Endodermal cell (in vitro differentiated cells): ENCODE measurements around the gene ADGRD1. TPM values are rescaled to one million over a fixed set of nuclear protein-coding genes. Genes with fewer than 3 reads are reported as not detected.

ENCODE experiments used
- DNase-seq: peaks from one replicate; pipeline ENCODE4 v3.0.0-alpha.2; 2017
- H3K27ac ChIP-seq: 2 replicates; pipeline ENCODE4 v1.5.1; 2013; ENCODE audit warnings: mild to moderate bottlenecking, low read depth, low read length, moderate library complexity
- H3K27me3 ChIP-seq: 2 replicates; pipeline ENCODE4 v1.6.1; 2013; ENCODE audit warnings: mild to moderate bottlenecking, low read length, moderate library complexity; ENCODE audit not compliant: insufficient read depth, control insufficient read depth, poor library complexity, severe bottlenecking
- H3K36me3 ChIP-seq: 2 replicates; pipeline ENCODE4 v1.7.0; 2013; ENCODE audit warnings: mild to moderate bottlenecking, low read length, moderate library complexity; ENCODE audit not compliant: control insufficient read depth, insufficient read depth
- H3K4me1 ChIP-seq: one replicate; pipeline ENCODE4 v1.7.0; 2013; ENCODE audit warnings: low read length; ENCODE audit not compliant: control insufficient read depth, insufficient read depth
- H3K4me3 ChIP-seq: 2 replicates; pipeline ENCODE4 v1.5.1; 2013; ENCODE audit warnings: mild to moderate bottlenecking, low read length, moderate library complexity
- H3K9ac ChIP-seq: 2 replicates; pipeline ENCODE4 v1.6.1; 2013; ENCODE audit warnings: mild to moderate bottlenecking, low read length, moderate library complexity; ENCODE audit not compliant: poor library complexity, severe bottlenecking; ENCODE audit errors: extremely low read depth
- H3K9me3 ChIP-seq: 2 replicates; pipeline ENCODE4 v1.6.1; 2013; ENCODE audit warnings: mild to moderate bottlenecking, low read length, moderate library complexity; ENCODE audit not compliant: control insufficient read depth
- H3K27ac Mint-ChIP-seq: 2 replicates; pipeline ENCODE4 v1.8.0; 2020; ENCODE audit warnings: mixed read lengths
- H3K27me3 Mint-ChIP-seq: 2 replicates; pipeline ENCODE4 v1.8.0; 2021; ENCODE audit warnings: mild to moderate bottlenecking, mixed read lengths; ENCODE audit not compliant: insufficient read depth
- H3K36me3 Mint-ChIP-seq: 2 replicates; pipeline ENCODE4 v1.8.0; 2020; ENCODE audit warnings: low read depth, mixed read lengths
- H3K4me1 Mint-ChIP-seq: 2 replicates; pipeline ENCODE4 v1.8.0; 2020; ENCODE audit warnings: mixed read lengths
- H3K4me3 Mint-ChIP-seq: 2 replicates; pipeline ENCODE4 v1.8.0; 2020; ENCODE audit warnings: mild to moderate bottlenecking, moderate library complexity, mixed read lengths
- H3K9me3 Mint-ChIP-seq: 2 replicates; pipeline ENCODE4 v1.8.0; 2020; ENCODE audit warnings: mild to moderate bottlenecking, mixed read lengths
- WGBS, 2 experiments: methylation state at CpG; one replicate each; pipeline versions ENCODE4 v1.1.5 to v1.1.7; 2013; ENCODE audit warnings: missing lambda C conversion rate in 2 of 2, mixed read lengths in 1 of 2; ENCODE audit not compliant: insufficient coverage in 1 of 2, insufficient read length in 1 of 2; 5-methylcytosine and 5-hydroxymethylcytosine counted together
- total RNA-seq, 2 donors: library from RNA; stranded (reverse); fragmentation: NEBNext Ultra II Directional in 1 of 2; extraction: Animal tissue kit (Norgen Biotek cat#: 25700) in 1 of 2; gene quantifications; 2 replicates in 1 of 2; 3 replicates in 1 of 2; pipeline ENCODE4 v1.2.1, GENCODE V29; 2021
- TF ChIP-seq, protein P1 (sequence below): fragments of 200-600 bp; sonication (generic); conservative IDR thresholded peaks from 2 replicates; pipeline ENCODE4 v1.5.0; 2021; ENCODE audit warnings: antibody characterized with exemption, mild to moderate bottlenecking

ADGRD1 gene
- total RNA-seq, 2 donors from 2014 or later = 1.3 to 2.9 TPM

DNA sequence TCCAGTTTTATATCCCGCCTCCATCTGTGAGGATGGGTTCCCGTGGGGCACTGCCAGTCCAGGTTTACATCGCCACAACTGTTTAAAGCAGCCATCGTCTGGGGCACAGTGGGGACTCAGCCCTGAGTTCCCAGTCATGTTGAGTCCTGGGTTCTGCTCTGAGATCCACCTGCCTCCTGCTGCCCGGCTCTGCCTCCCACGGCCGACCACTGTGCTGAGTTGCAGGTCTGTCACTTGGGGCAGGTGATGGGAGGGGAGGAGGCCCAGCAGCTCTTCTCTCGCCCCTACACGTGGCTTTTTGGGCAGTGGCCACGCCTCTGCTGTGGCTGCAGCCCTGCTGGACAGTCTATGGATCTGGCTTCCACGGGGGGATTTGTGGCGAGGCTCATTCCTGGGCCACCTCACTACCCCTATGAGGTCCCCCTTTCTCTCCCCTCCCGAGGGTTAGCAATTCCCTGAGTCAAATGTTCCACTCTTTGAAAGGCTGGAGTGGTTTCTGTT lies 143.0 kb downstream of the ADGRD1 start:
- H3K27ac Mint-ChIP-seq = no peak overlapping the region
- H3K9me3 ChIP-seq = no peaks in the 10 kb centered on the region
- no peaks in the 10 kb centered on the region for H3K9me3 Mint-ChIP-seq

DNA sequence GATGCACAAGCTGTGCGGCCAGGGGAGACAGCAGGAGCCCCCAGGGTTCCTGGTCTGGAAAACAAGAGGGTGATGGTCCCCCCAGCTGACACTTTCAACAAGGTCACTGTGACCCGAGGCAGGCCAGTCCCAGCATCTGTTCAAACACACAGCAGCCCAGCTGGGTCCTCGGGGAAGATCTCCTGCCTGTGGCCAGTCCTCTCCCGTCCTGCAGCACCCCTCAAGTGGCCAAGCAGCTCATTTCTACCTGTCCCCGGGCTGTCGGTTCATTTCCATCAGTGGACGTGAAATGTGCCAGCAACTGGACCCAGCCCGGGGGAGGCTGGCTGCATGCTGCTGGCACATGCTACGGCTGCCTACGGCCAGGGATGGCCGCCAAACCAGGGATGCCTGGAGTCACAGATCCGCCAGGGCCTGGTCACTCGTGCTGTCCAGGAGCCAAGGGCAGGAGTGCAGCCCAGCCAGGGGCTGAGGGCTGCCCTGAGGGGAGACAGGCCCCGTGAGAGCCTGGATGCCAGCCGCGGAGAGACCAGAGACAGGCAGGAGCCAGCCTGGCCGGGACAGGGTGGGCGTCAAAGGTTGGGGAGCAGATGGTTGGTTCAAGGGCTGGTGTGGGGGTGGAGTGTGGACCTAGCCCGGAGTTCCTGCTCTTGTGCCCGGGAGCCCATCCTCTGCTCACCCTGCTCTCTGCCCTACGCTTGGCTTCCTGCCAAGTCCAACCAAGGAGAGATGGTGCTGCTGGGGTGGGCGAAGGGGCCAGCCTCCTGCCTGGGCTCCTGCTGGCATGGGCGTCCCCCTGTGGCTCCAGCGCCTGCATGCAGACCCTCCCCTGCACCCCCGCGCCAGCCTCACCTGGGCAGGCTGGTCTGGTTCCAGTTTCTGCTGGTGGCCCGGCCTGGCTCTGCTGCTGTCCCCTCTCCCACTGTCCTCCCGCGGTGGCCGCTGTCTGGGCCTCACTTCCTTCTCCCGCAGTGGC lies 143.8 kb downstream of the ADGRD1 start:
- no peak overlapping the region for H3K27ac ChIP-seq

More for the DNA sequence above, 143.0 kb downstream of the ADGRD1 start:
- Histone ChIP-seq H3K27me3 (no peaks in the 10 kb centered on the region), H3K9ac (no peak overlapping the region), H3K4me3 (no peak overlapping the region), H3K36me3 (no peaks in the 10 kb centered on the region), H3K27ac (peak overlapping the region; percentile 44), H3K4me1 (no peaks in the 10 kb centered on the region)
- Mint-ChIP-seq H3K36me3 (no peaks in the 10 kb centered on the region), H3K4me3 (no peak overlapping the region), H3K27me3 (no peaks in the 10 kb centered on the region), H3K4me1 (no peaks in the 10 kb centered on the region)
- WGBS, 2 experiments = 90 to 95% methylated on average over 10 to 13 of the region's 13 CpGs
- peak; percentile 40 for DNase-seq
- TF ChIP-seq, protein P1, sequence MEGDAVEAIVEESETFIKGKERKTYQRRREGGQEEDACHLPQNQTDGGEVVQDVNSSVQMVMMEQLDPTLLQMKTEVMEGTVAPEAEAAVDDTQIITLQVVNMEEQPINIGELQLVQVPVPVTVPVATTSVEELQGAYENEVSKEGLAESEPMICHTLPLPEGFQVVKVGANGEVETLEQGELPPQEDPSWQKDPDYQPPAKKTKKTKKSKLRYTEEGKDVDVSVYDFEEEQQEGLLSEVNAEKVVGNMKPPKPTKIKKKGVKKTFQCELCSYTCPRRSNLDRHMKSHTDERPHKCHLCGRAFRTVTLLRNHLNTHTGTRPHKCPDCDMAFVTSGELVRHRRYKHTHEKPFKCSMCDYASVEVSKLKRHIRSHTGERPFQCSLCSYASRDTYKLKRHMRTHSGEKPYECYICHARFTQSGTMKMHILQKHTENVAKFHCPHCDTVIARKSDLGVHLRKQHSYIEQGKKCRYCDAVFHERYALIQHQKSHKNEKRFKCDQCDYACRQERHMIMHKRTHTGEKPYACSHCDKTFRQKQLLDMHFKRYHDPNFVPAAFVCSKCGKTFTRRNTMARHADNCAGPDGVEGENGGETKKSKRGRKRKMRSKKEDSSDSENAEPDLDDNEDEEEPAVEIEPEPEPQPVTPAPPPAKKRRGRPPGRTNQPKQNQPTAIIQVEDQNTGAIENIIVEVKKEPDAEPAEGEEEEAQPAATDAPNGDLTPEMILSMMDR = no peak

DNA sequence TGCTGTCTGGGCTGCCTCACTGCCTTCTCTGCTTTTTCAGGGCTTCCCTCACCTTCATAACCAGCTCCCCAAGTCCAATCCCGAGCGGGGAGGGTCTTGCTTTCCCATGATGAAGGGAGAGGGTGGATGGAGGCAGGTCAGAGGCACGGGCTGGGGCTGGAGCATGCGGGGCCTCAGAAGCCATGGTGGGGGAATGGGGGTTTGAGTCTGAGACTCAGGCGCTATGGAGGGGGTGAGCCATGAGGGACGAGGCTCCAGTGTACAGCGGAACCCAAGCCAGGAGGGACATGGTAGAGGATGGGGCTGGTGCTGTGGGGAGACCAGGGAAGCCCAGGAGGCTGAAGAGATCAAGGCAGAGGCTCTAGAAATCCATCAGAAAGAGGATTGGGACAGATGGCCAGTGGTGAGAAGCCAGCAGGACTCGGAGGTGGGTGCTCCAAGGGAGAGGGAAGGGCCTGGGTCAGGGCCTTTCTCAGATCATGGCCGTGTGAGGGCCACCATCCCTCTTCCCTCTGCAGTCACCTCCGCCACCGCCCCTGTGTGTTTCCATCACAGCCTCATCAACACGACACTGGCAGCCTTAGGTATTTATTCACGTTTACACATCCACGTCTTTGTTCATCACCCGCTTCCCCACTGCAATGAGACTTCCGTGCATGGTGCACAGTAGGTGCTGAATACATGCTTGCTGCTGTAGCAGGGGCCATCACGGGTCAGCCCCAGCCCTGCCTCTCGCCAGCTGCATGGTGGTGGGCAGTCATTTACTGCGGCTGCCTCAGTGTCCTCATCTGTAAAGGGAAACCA lies 144.7 kb downstream of the ADGRD1 start:
- DNase-seq = peak; percentile 35
- no peak overlapping the region for H3K27ac Mint-ChIP-seq
- no peaks in the 10 kb centered on the region for H3K4me1 ChIP-seq
- no peaks in the 10 kb centered on the region for H3K27me3 ChIP-seq
- no peak overlapping the region for H3K9ac ChIP-seq
- H3K4me3 Mint-ChIP-seq = no peak overlapping the region
- no peaks in the 10 kb centered on the region for H3K36me3 ChIP-seq
- H3K36me3 Mint-ChIP-seq = no peaks in the 10 kb centered on the region
- no peaks in the 10 kb centered on the region for H3K9me3 Mint-ChIP-seq
- WGBS, 2 experiments = 90 to 91% methylated on average over 12 to 19 of the region's 19 CpGs
- H3K4me3 ChIP-seq = no peak overlapping the region
- H3K9me3 ChIP-seq = no peaks in the 10 kb centered on the region
- no peaks in the 10 kb centered on the region for H3K4me1 Mint-ChIP-seq
- no peaks in the 10 kb centered on the region for H3K27me3 Mint-ChIP-seq
- TF ChIP-seq, protein P1 = no peak
- no peak overlapping the region for H3K27ac ChIP-seq

More for the DNA sequence above, 143.8 kb downstream of the ADGRD1 start:
- no peak overlapping the region for H3K27ac Mint-ChIP-seq
- Histone ChIP-seq H3K36me3 (no peaks in the 10 kb centered on the region), H3K27me3 (no peaks in the 10 kb centered on the region), H3K4me1 (no peaks in the 10 kb centered on the region), H3K4me3 (no peak overlapping the region), H3K9me3 (no peaks in the 10 kb centered on the region), H3K9ac (no peak overlapping the region)
- no peaks in the 10 kb centered on the region for H3K4me1 Mint-ChIP-seq
- TF ChIP-seq, protein P1 = no peak
- H3K27me3 Mint-ChIP-seq = no peaks in the 10 kb centered on the region
- 86 to 88% methylated on average over 22 to 31 of the region's 31 CpGs for WGBS, 2 experiments
- no peak overlapping the region for H3K4me3 Mint-ChIP-seq
- no peaks in the 10 kb centered on the region for H3K36me3 Mint-ChIP-seq
- peak; percentile 36 for DNase-seq
- no peaks in the 10 kb centered on the region for H3K9me3 Mint-ChIP-seq
